Measurements from ENCODE around the gene PLN.

Gene PLN

DNA sequence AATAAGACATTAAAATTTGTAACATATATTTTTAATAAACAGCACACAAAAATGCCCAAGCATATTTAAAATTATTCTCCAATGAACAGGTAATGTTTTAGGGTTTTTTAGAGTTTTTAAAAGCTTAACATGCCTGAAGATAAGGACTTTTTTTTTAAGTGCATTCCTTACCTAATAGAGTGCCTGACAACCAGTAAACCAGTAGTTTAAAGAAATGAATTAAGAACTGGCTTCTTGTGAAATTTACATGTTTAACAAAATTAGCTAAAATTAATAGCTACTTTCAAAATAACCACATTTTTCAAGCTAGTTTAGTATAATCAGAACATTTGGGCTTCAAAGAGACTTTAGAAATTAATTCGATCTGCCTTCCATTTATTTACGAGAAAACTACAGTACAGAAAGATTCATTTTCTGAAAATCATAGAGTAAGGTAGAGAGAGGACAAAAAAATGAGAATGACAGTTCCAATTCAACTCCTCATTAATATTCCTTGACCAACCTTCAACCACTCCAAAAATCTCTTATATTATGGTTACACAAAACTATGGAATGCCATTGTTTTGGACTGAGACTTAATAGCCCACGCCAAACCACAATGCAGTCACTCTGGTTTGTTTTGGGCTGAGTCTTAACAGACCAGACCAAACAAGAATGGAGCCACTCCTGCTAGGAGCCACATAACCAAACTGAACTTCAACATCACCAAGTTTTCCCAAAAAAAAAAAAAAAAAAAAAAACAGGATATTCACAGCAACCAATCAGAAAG lies 5.7 kb upstream of the PLN start:
- CTCF ChIA-PET: no interaction called here
- no peak for DNase-seq (ENCODE audit: extremely low spot score)
- POLR2A ChIA-PET: no interaction called here
- TF ChIP-seq FOXM1 (IDR thresholded peaks at IDR 0.05; ENCODE audit: borderline replicate concordance) (no peak), BHLHE40 (IDR thresholded peaks at IDR 0.05; ENCODE audit: borderline replicate concordance) (no peak), ZNF384 (IDR thresholded peaks at IDR 0.05) (0 out of 2 replicates have a peak, but pooled peaks have one; percentile 30), LEF1 (IDR thresholded peaks at IDR 0.05; ENCODE audit: borderline replicate concordance) (no peak), SUZ12 (IDR thresholded peaks at IDR 0.05) (no peak), ELF4 (IDR thresholded peaks at IDR 0.05) (no peak), ARNT (IDR thresholded peaks at IDR 0.05) (no peak), FOXA1 (IDR thresholded peaks at IDR 0.05) (no peak)

DNA sequence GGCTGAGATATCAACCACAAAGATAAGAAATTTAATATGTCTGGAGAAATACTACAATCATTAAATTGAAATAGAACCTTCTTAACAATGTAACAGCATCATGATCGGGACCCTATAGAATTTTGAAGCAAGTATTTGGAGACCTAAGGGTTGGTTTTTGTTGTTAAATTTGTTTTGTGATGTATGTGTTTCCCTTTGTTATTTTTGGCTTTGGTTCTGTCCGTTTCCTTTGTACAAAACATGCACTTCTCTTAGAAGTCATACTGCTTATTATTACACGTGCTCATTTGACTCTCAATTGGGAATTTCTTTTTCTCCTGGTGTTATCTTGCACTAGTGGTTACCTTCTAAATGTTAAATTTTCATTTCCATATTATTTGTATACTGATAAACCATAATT lies 4.0 kb upstream of the PLN start:
- CTCF ChIA-PET: no interaction called here
- no peak for TF ChIP-seq CTBP1 (IDR thresholded peaks at IDR 0.05; ENCODE audit: borderline replicate concordance)
- TF ChIP-seq SUZ12 (IDR thresholded peaks at IDR 0.05): no peak
- no peak for TF ChIP-seq FOXA1 (IDR thresholded peaks at IDR 0.05)
- TF ChIP-seq ELF4 (IDR thresholded peaks at IDR 0.05): no peak
- no peak for TF ChIP-seq SP1 (IDR thresholded peaks at IDR 0.05)
- TF ChIP-seq BHLHE40 (IDR thresholded peaks at IDR 0.05; ENCODE audit: borderline replicate concordance): no peak
- no peak for TF ChIP-seq TARDBP (IDR thresholded peaks at IDR 0.05)
- no peak for TF ChIP-seq L3MBTL2 (conservative IDR thresholded peaks at IDR 0.05)
- no peak for TF ChIP-seq ARNT (IDR thresholded peaks at IDR 0.05)
- no peak for TF ChIP-seq NFRKB (IDR thresholded peaks at IDR 0.05)
- TF ChIP-seq ZNF384 (IDR thresholded peaks at IDR 0.05): no peak
- TF ChIP-seq LEF1 (IDR thresholded peaks at IDR 0.05; ENCODE audit: borderline replicate concordance): no peak
- TF ChIP-seq FOXM1 (IDR thresholded peaks at IDR 0.05; ENCODE audit: borderline replicate concordance): no peak
- TF ChIP-seq, protein P1, sequence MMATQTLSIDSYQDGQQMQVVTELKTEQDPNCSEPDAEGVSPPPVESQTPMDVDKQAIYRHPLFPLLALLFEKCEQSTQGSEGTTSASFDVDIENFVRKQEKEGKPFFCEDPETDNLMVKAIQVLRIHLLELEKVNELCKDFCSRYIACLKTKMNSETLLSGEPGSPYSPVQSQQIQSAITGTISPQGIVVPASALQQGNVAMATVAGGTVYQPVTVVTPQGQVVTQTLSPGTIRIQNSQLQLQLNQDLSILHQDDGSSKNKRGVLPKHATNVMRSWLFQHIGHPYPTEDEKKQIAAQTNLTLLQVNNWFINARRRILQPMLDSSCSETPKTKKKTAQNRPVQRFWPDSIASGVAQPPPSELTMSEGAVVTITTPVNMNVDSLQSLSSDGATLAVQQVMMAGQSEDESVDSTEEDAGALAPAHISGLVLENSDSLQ (IDR thresholded peaks at IDR 0.05): no peak
- no peak for TF ChIP-seq FOXK2 (IDR thresholded peaks at IDR 0.05)
- TF ChIP-seq HDGF (IDR thresholded peaks at IDR 0.05; ENCODE audit: borderline replicate concordance): no peak
- POLR2A ChIA-PET: no interaction called here
- no peak for DNase-seq (ENCODE audit: extremely low spot score)

DNA sequence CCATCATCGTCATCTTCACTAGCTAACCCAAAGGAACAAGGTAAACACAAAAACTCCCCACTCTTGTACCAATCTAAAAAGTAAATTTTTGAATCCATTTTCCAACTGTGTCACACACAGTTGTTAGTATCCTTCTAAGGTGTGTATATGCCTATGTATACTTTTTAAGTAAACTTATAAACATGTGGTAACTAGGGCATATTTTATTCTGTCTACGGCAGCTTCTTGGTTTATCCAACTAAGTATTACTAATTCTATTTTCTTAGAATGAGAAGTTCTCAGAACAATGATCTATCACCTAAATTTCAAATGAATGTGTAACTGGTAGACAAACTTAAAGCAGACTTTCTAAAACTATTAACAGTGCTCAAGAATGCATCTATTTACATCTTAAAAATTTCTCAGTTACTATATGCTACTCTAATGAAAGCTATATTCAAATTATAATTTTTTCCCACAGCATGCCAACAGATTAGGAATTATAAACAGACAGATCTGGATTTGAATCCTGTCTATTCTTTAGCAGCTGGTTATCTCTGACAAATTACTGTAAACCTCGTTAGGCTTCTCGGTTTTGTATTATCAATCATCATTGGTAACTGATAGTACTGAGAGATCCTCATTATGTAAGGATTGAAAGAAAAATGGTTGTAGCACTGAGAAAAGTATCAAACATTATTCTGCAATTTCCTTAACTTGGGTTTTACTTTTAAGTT lies 1.8 kb upstream of the PLN start:
- no peak for DNase-seq (ENCODE audit: extremely low spot score)
- CTCF ChIA-PET: interaction anchor here (0.7 kb wide), 1 partner anchor 91 kb away, joined by 4 read pairs; no protein-coding TSS in a partner anchor
- TF ChIP-seq FOXA1 (IDR thresholded peaks at IDR 0.05) (no peak), L3MBTL2 (conservative IDR thresholded peaks at IDR 0.05) (no peak), ARNT (IDR thresholded peaks at IDR 0.05) (no peak), CTBP1 (IDR thresholded peaks at IDR 0.05; ENCODE audit: borderline replicate concordance) (no peak), FOXK2 (IDR thresholded peaks at IDR 0.05) (no peak), FOXM1 (IDR thresholded peaks at IDR 0.05; ENCODE audit: borderline replicate concordance) (no peak), BHLHE40 (IDR thresholded peaks at IDR 0.05; ENCODE audit: borderline replicate concordance) (no peak)
- POLR2A ChIA-PET: no interaction called here

DNA sequence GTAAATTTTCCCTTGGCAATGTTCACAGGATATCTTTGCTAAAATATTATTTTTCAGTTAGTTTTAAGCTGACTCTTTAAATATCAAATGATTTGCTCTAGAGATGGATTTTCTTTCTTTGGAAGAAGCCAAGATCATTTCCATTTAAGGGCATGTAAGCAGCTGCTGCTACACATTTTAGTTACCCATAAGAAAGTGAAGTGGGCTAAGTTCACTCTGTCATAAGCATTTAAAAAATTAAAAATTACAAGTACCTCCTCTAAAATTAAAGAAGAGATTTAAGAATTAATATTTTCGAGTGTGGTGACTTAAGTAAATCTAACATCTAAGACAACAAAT lies 1.2 kb upstream of the PLN start:
- POLR2A ChIA-PET: no interaction called here
- DNase-seq (ENCODE audit: extremely low spot score): no peak
- TF ChIP-seq HDGF (IDR thresholded peaks at IDR 0.05; ENCODE audit: borderline replicate concordance) (no peak), SUZ12 (IDR thresholded peaks at IDR 0.05) (no peak), FOXM1 (IDR thresholded peaks at IDR 0.05; ENCODE audit: borderline replicate concordance) (no peak), ARNT (IDR thresholded peaks at IDR 0.05) (no peak), LEF1 (IDR thresholded peaks at IDR 0.05; ENCODE audit: borderline replicate concordance) (no peak), FOXA1 (IDR thresholded peaks at IDR 0.05) (no peak), ZNF384 (IDR thresholded peaks at IDR 0.05) (no peak), TARDBP (IDR thresholded peaks at IDR 0.05) (no peak), ELF4 (IDR thresholded peaks at IDR 0.05) (no peak), CTBP1 (IDR thresholded peaks at IDR 0.05; ENCODE audit: borderline replicate concordance) (no peak), BHLHE40 (IDR thresholded peaks at IDR 0.05; ENCODE audit: borderline replicate concordance) (no peak), NFRKB (IDR thresholded peaks at IDR 0.05) (no peak)
- CTCF ChIA-PET: no interaction called here

DNA sequence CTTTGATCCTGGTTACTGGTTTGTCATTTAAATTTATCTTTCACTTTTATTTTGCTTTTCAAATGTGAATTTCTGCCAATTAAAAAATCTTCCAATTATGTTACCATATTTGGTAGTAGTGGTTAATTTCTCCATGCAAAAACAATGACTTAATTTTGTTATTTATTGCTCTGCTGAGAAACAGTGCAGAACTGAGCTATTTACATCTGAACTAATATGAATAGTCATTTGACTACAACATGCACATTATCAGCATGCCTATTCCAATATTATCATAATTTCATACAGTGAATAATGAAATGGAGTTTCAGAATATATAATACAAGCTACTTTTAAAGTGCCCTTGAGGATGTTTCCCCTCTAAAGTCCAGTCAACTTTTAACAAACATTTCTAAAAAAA lies 517 bp downstream of the PLN start:
- no peak for TF ChIP-seq L3MBTL2 (conservative IDR thresholded peaks at IDR 0.05)
- no peak for TF ChIP-seq NFRKB (IDR thresholded peaks at IDR 0.05)
- no peak for TF ChIP-seq SUZ12 (IDR thresholded peaks at IDR 0.05)
- TF ChIP-seq FOXA1 (IDR thresholded peaks at IDR 0.05): no peak
- TF ChIP-seq TARDBP (IDR thresholded peaks at IDR 0.05): no peak
- ChIA-PET CTCF (no interaction called here), POLR2A (interaction anchor here (0.7 kb wide), 1 partner anchor 46 kb away, joined by 3 read pairs; no protein-coding TSS in a partner anchor)
- DNase-seq (ENCODE audit: extremely low spot score): no peak

DNA sequence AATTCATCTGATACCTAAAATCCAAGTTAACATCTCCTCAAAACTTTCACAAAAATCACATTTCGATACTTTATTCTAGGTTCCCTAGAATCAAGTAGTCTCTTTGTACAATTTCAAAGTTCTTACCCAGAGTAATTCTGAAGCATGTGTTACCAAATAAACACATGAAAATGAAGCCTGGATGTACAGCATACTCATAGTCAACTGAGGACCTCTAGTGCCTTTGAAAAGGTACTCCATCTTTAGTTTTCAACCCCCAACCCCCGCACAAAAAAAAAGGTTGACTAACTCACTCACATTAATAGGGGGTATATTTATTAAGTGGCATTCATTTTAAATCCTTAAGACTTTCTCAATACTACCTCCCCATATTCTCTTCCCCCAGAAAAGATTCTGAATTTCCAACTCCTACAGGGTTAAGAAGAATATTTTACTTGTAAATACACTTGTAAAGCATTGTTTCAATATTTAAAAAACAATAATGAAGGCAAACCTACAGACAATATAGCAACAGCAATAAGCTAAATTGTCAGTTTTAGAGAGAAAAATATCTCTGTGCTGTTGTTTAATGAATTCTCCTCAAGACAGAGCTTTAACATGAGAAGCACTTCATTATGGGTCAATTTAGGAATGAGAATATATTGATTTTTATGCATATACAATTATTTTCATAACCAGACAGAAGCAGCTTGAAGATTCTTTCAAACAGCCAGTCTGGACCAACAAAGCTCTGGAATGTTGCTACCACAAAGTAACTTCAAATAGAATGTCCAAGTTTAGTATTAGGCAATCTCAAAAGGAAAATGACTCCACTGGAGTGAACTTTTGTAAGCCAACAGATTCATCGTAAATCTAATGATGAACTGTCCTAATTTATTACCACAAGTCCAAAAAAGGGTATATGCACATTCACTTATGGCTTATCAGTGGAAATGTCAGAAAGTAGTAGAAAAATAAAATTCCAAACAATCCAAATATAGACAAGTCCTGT lies 3.3 kb downstream of the PLN start:
- peak; percentile 48 for DNase-seq (ENCODE audit: extremely low spot score)
- POLR2A ChIA-PET: no interaction called here
- CTCF ChIA-PET: interaction anchor here (0.7 kb wide), 1 partner anchor 1227 kb away, joined by 7 read pairs; no protein-coding TSS in a partner anchor
- TF ChIP-seq ZNF384 (IDR thresholded peaks at IDR 0.05): peak; percentile 71
- TF ChIP-seq TARDBP (IDR thresholded peaks at IDR 0.05): no peak
- no peak for TF ChIP-seq ELF4 (IDR thresholded peaks at IDR 0.05)
